ENCODE measurements around the gene TBRG1. TPM values are rescaled to one million over a fixed set of nuclear protein-coding genes. Genes with fewer than 3 reads are reported as not detected.
A peak's percentile ranks its signal among the peaks of the same experiment; 100 is the strongest.

TBRG1 gene
- total RNA-seq, 2 donors from 2014 or later, result 30.3 to 57.8 TPM

DNA sequence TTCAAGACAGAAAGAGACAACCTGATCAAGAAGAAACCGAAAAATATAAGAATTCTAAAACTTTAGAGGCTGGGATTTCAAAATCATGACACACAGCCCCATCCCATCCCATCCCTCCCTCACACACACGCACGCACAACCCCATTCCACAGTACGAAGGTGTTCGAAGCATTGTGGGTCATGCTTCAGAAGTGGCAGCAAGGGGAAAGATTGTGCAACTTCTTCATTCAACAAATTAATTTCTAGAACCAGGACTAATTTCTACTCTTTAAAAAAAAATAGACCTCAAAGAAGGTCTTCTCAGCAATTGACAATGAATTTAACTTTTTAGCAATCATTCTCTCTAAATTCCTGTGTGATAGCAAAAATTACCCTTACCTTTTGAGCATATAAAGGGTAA lies 51.9 kb downstream of the TBRG1 start:
- Histone ChIP-seq H3K9me3 (no peaks in the 10 kb centered on the region), H3K27ac (peak overlapping the region; percentile 76 to 90), H3K4me1 (ENCODE audit: control insufficient read depth in 1 of 2, low read depth in 2 of 2) (peaks cover 16 to 38% of the 10 kb centered on the region in 2 donors), H3K27me3 (replicated peaks; ENCODE audit: insufficient read depth) (no peaks in the 10 kb centered on the region), H3K4me3 (peak overlapping the region; percentile 90), H3K36me3 (no peaks in the 10 kb centered on the region)
- DNase-seq (ENCODE audit: low spot score) (no peak), ATAC-seq (ENCODE audit: insufficient number of reproducible peaks, low FRiP score, low read depth) (no peak)
- TF ChIP-seq, protein P1, sequence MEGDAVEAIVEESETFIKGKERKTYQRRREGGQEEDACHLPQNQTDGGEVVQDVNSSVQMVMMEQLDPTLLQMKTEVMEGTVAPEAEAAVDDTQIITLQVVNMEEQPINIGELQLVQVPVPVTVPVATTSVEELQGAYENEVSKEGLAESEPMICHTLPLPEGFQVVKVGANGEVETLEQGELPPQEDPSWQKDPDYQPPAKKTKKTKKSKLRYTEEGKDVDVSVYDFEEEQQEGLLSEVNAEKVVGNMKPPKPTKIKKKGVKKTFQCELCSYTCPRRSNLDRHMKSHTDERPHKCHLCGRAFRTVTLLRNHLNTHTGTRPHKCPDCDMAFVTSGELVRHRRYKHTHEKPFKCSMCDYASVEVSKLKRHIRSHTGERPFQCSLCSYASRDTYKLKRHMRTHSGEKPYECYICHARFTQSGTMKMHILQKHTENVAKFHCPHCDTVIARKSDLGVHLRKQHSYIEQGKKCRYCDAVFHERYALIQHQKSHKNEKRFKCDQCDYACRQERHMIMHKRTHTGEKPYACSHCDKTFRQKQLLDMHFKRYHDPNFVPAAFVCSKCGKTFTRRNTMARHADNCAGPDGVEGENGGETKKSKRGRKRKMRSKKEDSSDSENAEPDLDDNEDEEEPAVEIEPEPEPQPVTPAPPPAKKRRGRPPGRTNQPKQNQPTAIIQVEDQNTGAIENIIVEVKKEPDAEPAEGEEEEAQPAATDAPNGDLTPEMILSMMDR (IDR thresholded peaks at IDR 0.05), result no peak

DNA sequence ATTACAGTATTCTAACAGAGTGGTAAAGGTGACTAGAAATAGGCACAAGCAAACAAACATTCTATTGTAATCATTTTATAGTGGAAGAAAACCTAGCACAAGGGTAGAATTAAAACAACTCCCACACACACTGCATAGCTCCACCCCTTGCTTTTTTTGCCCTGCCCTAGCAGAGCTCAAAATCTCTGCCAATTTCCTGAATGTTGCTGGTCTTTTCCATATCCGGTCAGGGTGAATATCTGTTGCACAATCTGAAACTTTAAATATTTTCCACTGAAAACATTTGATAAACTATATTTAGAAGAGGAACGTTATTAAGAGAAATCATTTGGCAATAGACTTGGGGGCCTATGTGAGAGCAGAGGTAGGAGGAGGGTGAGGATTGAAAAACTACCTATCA lies 53.7 kb downstream of the TBRG1 start:
- DNase-seq (ENCODE audit: low spot score) (no peak), ATAC-seq (ENCODE audit: insufficient number of reproducible peaks, low FRiP score, low read depth) (peak; percentile 81)
- Histone ChIP-seq H3K27ac (peak overlapping the region; percentile 56 to 63), H3K9me3 (no peaks in the 10 kb centered on the region), H3K4me3 (peak overlapping the region; percentile 43), H3K27me3 (replicated peaks; ENCODE audit: insufficient read depth) (no peaks in the 10 kb centered on the region), H3K36me3 (no peaks in the 10 kb centered on the region), H3K4me1 (ENCODE audit: control insufficient read depth in 1 of 2, low read depth in 2 of 2) (peaks cover 16 to 38% of the 10 kb centered on the region in 2 donors)
- TF ChIP-seq, protein P1 (IDR thresholded peaks at IDR 0.05), result no peak

DNA sequence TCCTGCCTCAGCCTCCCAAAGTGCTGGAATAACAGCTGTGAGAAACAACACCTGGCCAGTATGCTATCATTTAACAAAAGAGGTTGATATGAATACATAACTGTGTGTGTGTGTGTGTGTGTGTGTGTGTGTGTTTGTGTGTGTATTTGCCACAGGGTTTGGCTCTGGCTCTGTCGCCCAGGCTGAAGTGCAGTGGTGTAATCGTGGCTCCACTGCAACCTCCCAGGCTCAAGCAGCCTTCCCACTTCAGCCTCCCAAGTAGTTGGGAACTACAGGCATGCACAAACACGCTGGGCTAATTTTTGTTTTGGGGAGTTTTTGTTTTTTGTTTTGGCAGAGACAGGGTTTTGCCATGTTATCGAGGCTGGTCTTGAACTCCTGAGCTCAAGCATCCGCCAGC lies 55.8 kb downstream of the TBRG1 start:
- H3K36me3 ChIP-seq, result no peaks in the 10 kb centered on the region
- peaks cover 16 to 30% of the 10 kb centered on the region in 2 donors for H3K4me1 ChIP-seq (ENCODE audit: control insufficient read depth in 1 of 2, low read depth in 2 of 2)
- no peak overlapping the region for H3K4me3 ChIP-seq
- ATAC-seq (ENCODE audit: insufficient number of reproducible peaks, low FRiP score, low read depth) (no peak), DNase-seq (ENCODE audit: low spot score) (no peak)
- TF ChIP-seq, protein P1 (IDR thresholded peaks at IDR 0.05), result no peak
- H3K27ac ChIP-seq, result no peak overlapping the region
- no peaks in the 10 kb centered on the region for H3K27me3 ChIP-seq (replicated peaks; ENCODE audit: insufficient read depth)
- H3K9me3 ChIP-seq, result peaks cover 10% of the 10 kb centered on the region

DNA sequence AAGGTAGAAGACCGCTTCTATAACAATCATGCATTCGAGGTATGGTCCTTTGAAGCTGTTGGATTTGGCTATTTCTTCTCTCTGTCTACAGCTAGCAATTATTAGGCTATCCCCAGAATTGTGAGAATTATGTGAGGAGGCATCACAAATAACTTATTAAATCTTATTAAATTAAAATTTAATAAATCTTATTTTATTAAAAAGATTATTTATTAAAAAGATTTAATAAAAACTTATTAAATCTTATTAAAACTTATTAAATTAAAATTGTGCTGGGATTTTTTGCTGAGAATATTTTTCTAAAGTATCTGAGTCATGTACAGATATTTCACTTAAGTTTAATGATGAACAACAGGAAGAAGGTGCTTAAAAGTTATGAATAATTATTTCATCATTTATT lies 58.8 kb downstream of the TBRG1 start:
- H3K4me3 ChIP-seq, result no peak overlapping the region
- DNase-seq (ENCODE audit: low spot score) (no peak), ATAC-seq (ENCODE audit: insufficient number of reproducible peaks, low FRiP score, low read depth) (no peak)
- peaks cover 8% of the 10 kb centered on the region in 2 donors for H3K4me1 ChIP-seq (ENCODE audit: control insufficient read depth in 1 of 2, low read depth in 2 of 2)
- TF ChIP-seq, protein P1 (IDR thresholded peaks at IDR 0.05), result no peak
- no peaks in the 10 kb centered on the region for H3K36me3 ChIP-seq
- H3K9me3 ChIP-seq, result peaks cover 13% of the 10 kb centered on the region
- no peaks in the 10 kb centered on the region for H3K27me3 ChIP-seq (replicated peaks; ENCODE audit: insufficient read depth)
- H3K27ac ChIP-seq, result no peak overlapping the region

DNA sequence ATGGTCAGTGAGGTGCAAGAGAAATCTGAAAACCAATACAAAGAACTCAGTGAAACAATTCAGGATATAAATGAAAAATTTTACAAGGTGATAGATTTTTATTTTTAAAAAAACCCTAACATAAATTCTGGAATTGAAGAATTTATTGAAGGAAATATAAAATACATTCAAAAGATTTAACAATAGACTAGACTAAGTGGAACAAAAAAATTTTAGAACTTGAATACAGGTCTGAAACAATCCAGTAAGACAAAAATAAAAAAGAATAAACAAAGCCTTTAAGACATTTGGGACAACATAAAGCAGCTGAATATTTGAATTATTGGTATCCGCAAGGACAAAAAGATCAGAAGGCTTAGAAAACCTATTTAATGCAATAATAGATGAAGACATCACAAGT lies 59.8 kb downstream of the TBRG1 start:
- Histone ChIP-seq H3K27ac (no peak overlapping the region), H3K9me3 (peaks cover 13% of the 10 kb centered on the region), H3K27me3 (replicated peaks; ENCODE audit: insufficient read depth) (no peaks in the 10 kb centered on the region), H3K36me3 (no peaks in the 10 kb centered on the region), H3K4me3 (no peak overlapping the region), H3K4me1 (ENCODE audit: control insufficient read depth in 1 of 2, low read depth in 2 of 2) (no peaks in the 10 kb centered on the region)
- TF ChIP-seq, protein P1 (IDR thresholded peaks at IDR 0.05), result no peak
- no peak for ATAC-seq (ENCODE audit: insufficient number of reproducible peaks, low FRiP score, low read depth)
- no peak for DNase-seq (ENCODE audit: low spot score)

Other genes starting within 250 kb of the TBRG1 start
- not detected for gene OR8B2, start 238.4 kb upstream of the TBRG1 start, total RNA-seq
- not detected for gene OR8B3, start 223.8 kb upstream of the TBRG1 start, total RNA-seq
- not detected for gene OR8B4, start 198.0 kb upstream of the TBRG1 start, total RNA-seq
- gene OR8B8, start 177.2 kb upstream of the TBRG1 start, total RNA-seq, result not detected
- gene OR8B12, start 79.2 kb upstream of the TBRG1 start, total RNA-seq, result not detected
- under 1 TPM in 1 of 2 donors, not detected in 1; 0.81 TPM for gene OR8A1, start 52.9 kb upstream of the TBRG1 start, total RNA-seq
- not detected for gene PANX3, start 11.4 kb upstream of the TBRG1 start, total RNA-seq
- gene SIAE, start 50.9 kb downstream of the TBRG1 start, total RNA-seq, result 10 to 100 TPM in 1 of 2 donors, 1 to 10 TPM in 1; 9.7 to 20.0 TPM
- gene SPA17, start 51.0 kb downstream of the TBRG1 start, total RNA-seq, result 1 to 10 TPM; 3.9 to 6.4 TPM
- 10 to 100 TPM in 1 of 2 donors, 1 to 10 TPM in 1; 7.3 to 17.5 TPM for gene NRGN, start 117.1 kb downstream of the TBRG1 start, total RNA-seq
- 1 to 10 TPM; 1.2 to 2.7 TPM for gene VSIG2, start 129.4 kb downstream of the TBRG1 start, total RNA-seq
- 100 to 1,000 TPM in 1 of 2 donors, 10 to 100 TPM in 1; 54.2 to 116 TPM for gene ESAM, start 139.4 kb downstream of the TBRG1 start, total RNA-seq
- gene MSANTD2, start 177.5 kb downstream of the TBRG1 start, total RNA-seq, result 10 to 100 TPM; 16.4 to 29.4 TPM
- gene ROBO3, start 242.6 kb downstream of the TBRG1 start, total RNA-seq, result 10 to 100 TPM in 1 of 2 donors, 1 to 10 TPM in 1; 5.5 to 13.7 TPM

All from thoracic aorta (tissue), 2 donors.